ENCODE results near the gene PSMC4.

The PSMC4 gene

GRCh38 chr19:39970675-39971379 lies at the start of gene PSMC4:
Gene PSMC4 (plus strand): TSS chr19:39971165. CDS start chr19:39971203, 38 bp downstream.
- H3K79me2 ChIP-seq: peaks cover 14% of the 10 kb centered on the region
- peak within 1 kb of the TSS; percentile 70 for H3K4me2 ChIP-seq (ENCODE audit: low read length)
- H2AFZ ChIP-seq: peak within 1 kb of the TSS; percentile 85
- no peaks in the 10 kb centered on the region for H3K9me3 ChIP-seq (ENCODE audit: control insufficient read depth, low read length)
- no peaks in the 10 kb centered on the region for H3K27me3 ChIP-seq (ENCODE audit: control insufficient read depth, insufficient read depth, low read length)
- H3K27ac ChIP-seq: peak within 1 kb of the TSS; percentile 77
- peak within 1 kb of the TSS; percentile 75 for H3K9ac ChIP-seq
- peak within 1 kb of the TSS; percentile 97 for H3K4me3 ChIP-seq (ENCODE audit: low read depth, low read length)
- peak; percentile 77 for TF ChIP-seq CTCF (IDR thresholded peaks at IDR 0.05)
- peaks cover 7% of the 10 kb centered on the region for H3K4me1 ChIP-seq
- H3K36me3 ChIP-seq (ENCODE audit: control insufficient read depth, insufficient read depth, low read length): no peaks in the 10 kb centered on the region

- Histone ChIP-seq H3K27ac (no peak overlapping the region), H3K36me3 (ENCODE audit: control insufficient read depth, insufficient read depth, low read length) (no peaks in the 10 kb centered on the region), H3K27me3 (ENCODE audit: control insufficient read depth, insufficient read depth, low read length) (no peaks in the 10 kb centered on the region), H3K4me3 (ENCODE audit: low read depth, low read length) (no peak overlapping the region), H2AFZ (no peak overlapping the region), H3K9me3 (ENCODE audit: control insufficient read depth, low read length) (no peaks in the 10 kb centered on the region), H3K4me1 (no peaks in the 10 kb centered on the region), H3K79me2 (no peaks in the 10 kb centered on the region), H3K4me2 (ENCODE audit: low read length) (no peak overlapping the region), H3K9ac (no peak overlapping the region)
- no peak for TF ChIP-seq CTCF (IDR thresholded peaks at IDR 0.05)
Measured at GRCh38 chr19:39923862-39924261, 47.1 kb upstream of the PSMC4 start.

DNA sequence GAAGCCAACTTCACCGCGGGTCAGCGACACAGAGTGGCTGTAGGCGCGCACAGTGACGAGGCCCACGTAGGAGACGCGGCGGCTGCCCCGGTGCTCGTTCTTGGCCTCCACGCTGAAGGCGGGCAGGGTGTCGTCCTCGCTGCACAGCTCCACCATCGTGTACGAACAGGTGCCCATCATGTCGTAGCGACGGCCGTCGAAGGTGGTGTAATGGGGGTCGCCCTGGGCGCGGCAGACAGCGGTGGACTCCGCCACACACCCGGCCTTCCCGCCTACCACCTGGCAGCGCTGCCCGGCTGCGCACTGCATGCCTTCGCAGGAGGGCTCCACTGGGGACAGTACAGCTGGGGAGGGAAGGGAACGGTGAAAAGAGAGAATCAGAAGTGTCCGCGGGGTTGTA lies 46.6 kb upstream of the PSMC4 start:
- Histone ChIP-seq H3K9me3 (ENCODE audit: control insufficient read depth, low read length) (no peaks in the 10 kb centered on the region), H3K36me3 (ENCODE audit: control insufficient read depth, insufficient read depth, low read length) (no peaks in the 10 kb centered on the region), H3K9ac (no peak overlapping the region), H3K27ac (no peak overlapping the region), H3K4me3 (ENCODE audit: low read depth, low read length) (no peak overlapping the region), H3K4me1 (no peaks in the 10 kb centered on the region), H2AFZ (no peak overlapping the region), H3K4me2 (ENCODE audit: low read length) (no peak overlapping the region), H3K27me3 (ENCODE audit: control insufficient read depth, insufficient read depth, low read length) (no peaks in the 10 kb centered on the region), H3K79me2 (no peaks in the 10 kb centered on the region)
- TF ChIP-seq CTCF (IDR thresholded peaks at IDR 0.05): no peak

DNA sequence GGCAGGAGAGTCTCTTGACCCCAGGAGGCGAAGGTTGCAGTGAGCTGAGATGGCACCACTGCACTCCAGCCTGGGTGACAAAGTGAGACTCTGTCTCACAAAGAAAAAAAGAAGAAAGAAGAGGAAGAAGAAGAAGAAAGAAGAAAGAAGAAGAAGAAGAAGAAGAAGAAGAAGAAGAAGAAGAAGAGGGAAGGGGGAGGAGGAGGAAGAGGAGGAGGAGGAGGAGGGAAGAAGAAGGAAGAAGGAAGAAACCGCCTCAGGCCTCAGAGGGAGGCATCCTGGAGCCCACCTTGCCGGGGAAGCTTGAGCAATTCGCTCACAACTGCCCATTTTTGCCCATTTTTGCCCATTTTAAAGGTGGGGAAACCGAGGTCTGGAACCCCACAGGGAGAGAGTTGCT lies 46.0 kb upstream of the PSMC4 start:
- H3K4me1 ChIP-seq: no peaks in the 10 kb centered on the region
- no peak for TF ChIP-seq CTCF (IDR thresholded peaks at IDR 0.05)

More for the DNA sequence above, 46.0 kb upstream of the PSMC4 start:
- Histone ChIP-seq H3K79me2 (no peaks in the 10 kb centered on the region), H3K9ac (no peak overlapping the region), H2AFZ (no peak overlapping the region), H3K27me3 (ENCODE audit: control insufficient read depth, insufficient read depth, low read length) (no peaks in the 10 kb centered on the region), H3K36me3 (ENCODE audit: control insufficient read depth, insufficient read depth, low read length) (no peaks in the 10 kb centered on the region), H3K27ac (no peak overlapping the region), H3K4me2 (ENCODE audit: low read length) (no peak overlapping the region), H3K9me3 (ENCODE audit: control insufficient read depth, low read length) (no peaks in the 10 kb centered on the region), H3K4me3 (ENCODE audit: low read depth, low read length) (no peak overlapping the region)
